Measurements from ENCODE around the gene CGN.
A peak's percentile ranks its signal among the peaks of the same experiment; 100 is the strongest.

DNA sequence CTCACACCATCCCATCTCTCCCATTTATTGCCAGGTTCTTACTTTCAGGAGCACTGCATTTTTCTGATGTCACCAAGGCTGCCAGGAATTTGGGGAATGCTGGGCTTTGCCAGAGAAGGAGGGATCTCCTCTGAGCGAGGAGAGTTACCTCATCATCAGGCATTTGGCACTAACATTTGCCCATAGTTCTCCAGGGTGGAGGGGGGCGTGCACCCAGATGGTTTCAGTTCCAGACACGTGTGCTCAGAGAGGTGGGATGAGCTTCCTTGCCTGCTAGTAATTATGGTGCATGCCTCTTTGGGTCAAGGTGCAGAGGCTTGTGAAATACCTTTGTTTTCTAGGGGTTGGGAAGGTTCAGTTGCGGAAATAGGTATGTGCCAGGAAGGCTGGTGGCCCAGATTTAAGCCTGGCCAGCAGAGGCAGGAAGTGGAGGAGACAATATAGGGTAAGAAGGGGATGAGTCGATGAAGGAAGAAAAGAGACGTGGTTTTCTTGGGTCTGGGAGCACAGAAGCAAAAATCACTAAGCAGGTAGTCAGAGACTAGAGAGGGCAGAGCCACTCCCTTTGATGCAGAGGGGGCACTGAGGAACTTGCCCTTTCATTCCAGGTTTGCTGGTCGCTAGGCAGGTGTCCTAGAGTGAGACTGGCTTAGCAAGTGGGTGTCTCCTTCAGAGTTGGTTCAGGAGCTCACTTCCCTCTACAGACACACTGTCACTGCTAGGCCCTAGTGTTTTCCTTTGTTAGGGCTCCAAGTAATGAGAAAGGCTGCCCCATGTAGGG is 36.1 kb downstream of the CGN start:
- TF ChIP-seq, protein P1, sequence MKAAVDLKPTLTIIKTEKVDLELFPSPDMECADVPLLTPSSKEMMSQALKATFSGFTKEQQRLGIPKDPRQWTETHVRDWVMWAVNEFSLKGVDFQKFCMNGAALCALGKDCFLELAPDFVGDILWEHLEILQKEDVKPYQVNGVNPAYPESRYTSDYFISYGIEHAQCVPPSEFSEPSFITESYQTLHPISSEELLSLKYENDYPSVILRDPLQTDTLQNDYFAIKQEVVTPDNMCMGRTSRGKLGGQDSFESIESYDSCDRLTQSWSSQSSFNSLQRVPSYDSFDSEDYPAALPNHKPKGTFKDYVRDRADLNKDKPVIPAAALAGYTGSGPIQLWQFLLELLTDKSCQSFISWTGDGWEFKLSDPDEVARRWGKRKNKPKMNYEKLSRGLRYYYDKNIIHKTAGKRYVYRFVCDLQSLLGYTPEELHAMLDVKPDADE (IDR thresholded peaks at IDR 0.05) = no peak
- TF ChIP-seq, protein P2, sequence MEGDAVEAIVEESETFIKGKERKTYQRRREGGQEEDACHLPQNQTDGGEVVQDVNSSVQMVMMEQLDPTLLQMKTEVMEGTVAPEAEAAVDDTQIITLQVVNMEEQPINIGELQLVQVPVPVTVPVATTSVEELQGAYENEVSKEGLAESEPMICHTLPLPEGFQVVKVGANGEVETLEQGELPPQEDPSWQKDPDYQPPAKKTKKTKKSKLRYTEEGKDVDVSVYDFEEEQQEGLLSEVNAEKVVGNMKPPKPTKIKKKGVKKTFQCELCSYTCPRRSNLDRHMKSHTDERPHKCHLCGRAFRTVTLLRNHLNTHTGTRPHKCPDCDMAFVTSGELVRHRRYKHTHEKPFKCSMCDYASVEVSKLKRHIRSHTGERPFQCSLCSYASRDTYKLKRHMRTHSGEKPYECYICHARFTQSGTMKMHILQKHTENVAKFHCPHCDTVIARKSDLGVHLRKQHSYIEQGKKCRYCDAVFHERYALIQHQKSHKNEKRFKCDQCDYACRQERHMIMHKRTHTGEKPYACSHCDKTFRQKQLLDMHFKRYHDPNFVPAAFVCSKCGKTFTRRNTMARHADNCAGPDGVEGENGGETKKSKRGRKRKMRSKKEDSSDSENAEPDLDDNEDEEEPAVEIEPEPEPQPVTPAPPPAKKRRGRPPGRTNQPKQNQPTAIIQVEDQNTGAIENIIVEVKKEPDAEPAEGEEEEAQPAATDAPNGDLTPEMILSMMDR (conservative IDR thresholded peaks at IDR 0.05; ENCODE audit: low read depth in 2 of 2) = no peak
- no peak for TF ChIP-seq EZH2 (IDR thresholded peaks at IDR 0.05; ENCODE audit: low read depth, unreplicated experiment)
- TF ChIP-seq, protein P3, sequence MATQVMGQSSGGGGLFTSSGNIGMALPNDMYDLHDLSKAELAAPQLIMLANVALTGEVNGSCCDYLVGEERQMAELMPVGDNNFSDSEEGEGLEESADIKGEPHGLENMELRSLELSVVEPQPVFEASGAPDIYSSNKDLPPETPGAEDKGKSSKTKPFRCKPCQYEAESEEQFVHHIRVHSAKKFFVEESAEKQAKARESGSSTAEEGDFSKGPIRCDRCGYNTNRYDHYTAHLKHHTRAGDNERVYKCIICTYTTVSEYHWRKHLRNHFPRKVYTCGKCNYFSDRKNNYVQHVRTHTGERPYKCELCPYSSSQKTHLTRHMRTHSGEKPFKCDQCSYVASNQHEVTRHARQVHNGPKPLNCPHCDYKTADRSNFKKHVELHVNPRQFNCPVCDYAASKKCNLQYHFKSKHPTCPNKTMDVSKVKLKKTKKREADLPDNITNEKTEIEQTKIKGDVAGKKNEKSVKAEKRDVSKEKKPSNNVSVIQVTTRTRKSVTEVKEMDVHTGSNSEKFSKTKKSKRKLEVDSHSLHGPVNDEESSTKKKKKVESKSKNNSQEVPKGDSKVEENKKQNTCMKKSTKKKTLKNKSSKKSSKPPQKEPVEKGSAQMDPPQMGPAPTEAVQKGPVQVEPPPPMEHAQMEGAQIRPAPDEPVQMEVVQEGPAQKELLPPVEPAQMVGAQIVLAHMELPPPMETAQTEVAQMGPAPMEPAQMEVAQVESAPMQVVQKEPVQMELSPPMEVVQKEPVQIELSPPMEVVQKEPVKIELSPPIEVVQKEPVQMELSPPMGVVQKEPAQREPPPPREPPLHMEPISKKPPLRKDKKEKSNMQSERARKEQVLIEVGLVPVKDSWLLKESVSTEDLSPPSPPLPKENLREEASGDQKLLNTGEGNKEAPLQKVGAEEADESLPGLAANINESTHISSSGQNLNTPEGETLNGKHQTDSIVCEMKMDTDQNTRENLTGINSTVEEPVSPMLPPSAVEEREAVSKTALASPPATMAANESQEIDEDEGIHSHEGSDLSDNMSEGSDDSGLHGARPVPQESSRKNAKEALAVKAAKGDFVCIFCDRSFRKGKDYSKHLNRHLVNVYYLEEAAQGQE (IDR thresholded peaks at IDR 0.05; ENCODE audit: unreplicated experiment) = no peak
- peak; percentile 35 for TF ChIP-seq CREB1 (CRISPR knock-in tag; IDR thresholded peaks at IDR 0.05; ENCODE audit: low read depth)
- no peak for TF ChIP-seq POLR2AphosphoS5 (IDR thresholded peaks at IDR 0.05; ENCODE audit: low read depth)
- TF ChIP-seq ZNF331 (CRISPR knock-in tag; IDR thresholded peaks at IDR 0.05; ENCODE audit: low read depth) = no peak
- no peak for TF ChIP-seq EZH2phosphoT487 (IDR thresholded peaks at IDR 0.05; ENCODE audit: unreplicated experiment)
- TF ChIP-seq JUNB (IDR thresholded peaks at IDR 0.05; ENCODE audit: unreplicated experiment) = no peak
- TF ChIP-seq NANOG (IDR thresholded peaks at IDR 0.05; ENCODE audit: borderline replicate concordance) = no peak
- TF ChIP-seq ZNF114 (CRISPR knock-in tag; IDR thresholded peaks at IDR 0.05) = no peak
- TF ChIP-seq, protein P4, sequence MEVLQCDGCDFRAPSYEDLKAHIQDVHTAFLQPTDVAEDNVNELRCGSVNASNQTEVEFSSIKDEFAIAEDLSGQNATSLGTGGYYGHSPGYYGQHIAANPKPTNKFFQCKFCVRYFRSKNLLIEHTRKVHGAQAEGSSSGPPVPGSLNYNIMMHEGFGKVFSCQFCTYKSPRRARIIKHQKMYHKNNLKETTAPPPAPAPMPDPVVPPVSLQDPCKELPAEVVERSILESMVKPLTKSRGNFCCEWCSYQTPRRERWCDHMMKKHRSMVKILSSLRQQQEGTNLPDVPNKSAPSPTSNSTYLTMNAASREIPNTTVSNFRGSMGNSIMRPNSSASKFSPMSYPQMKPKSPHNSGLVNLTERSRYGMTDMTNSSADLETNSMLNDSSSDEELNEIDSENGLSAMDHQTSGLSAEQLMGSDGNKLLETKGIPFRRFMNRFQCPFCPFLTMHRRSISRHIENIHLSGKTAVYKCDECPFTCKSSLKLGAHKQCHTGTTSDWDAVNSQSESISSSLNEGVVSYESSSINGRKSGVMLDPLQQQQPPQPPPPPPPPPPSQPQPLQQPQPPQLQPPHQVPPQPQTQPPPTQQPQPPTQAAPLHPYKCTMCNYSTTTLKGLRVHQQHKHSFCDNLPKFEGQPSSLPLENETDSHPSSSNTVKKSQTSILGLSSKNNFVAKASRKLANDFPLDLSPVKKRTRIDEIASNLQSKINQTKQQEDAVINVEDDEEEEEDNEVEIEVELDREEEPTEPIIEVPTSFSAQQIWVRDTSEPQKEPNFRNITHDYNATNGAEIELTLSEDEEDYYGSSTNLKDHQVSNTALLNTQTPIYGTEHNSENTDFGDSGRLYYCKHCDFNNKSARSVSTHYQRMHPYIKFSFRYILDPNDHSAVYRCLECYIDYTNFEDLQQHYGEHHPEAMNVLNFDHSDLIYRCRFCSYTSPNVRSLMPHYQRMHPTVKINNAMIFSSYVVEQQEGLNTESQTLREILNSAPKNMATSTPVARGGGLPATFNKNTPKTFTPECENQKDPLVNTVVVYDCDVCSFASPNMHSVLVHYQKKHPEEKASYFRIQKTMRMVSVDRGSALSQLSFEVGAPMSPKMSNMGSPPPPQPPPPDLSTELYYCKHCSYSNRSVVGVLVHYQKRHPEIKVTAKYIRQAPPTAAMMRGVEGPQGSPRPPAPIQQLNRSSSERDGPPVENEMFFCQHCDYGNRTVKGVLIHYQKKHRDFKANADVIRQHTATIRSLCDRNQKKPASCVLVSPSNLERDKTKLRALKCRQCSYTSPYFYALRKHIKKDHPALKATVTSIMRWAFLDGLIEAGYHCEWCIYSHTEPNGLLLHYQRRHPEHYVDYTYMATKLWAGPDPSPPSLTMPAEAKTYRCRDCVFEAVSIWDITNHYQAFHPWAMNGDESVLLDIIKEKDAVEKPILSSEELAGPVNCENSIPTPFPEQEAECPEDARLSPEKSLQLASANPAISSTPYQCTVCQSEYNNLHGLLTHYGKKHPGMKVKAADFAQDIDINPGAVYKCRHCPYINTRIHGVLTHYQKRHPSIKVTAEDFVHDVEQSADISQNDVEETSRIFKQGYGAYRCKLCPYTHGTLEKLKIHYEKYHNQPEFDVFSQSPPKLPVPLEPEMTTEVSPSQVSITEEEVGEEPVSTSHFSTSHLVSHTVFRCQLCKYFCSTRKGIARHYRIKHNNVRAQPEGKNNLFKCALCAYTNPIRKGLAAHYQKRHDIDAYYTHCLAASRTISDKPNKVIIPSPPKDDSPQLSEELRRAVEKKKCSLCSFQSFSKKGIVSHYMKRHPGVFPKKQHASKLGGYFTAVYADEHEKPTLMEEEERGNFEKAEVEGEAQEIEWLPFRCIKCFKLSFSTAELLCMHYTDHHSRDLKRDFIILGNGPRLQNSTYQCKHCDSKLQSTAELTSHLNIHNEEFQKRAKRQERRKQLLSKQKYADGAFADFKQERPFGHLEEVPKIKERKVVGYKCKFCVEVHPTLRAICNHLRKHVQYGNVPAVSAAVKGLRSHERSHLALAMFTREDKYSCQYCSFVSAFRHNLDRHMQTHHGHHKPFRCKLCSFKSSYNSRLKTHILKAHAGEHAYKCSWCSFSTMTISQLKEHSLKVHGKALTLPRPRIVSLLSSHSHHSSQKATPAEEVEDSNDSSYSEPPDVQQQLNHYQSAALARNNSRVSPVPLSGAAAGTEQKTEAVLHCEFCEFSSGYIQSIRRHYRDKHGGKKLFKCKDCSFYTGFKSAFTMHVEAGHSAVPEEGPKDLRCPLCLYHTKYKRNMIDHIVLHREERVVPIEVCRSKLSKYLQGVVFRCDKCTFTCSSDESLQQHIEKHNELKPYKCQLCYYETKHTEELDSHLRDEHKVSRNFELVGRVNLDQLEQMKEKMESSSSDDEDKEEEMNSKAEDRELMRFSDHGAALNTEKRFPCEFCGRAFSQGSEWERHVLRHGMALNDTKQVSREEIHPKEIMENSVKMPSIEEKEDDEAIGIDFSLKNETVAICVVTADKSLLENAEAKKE (CRISPR knock-in tag; IDR thresholded peaks at IDR 0.05) = no peak

Measured in GM23338 (cell line).